Measurements from ENCODE around the gene FHIT.

GRCh38 chr3:60424034-60424433 lies 827.2 kb downstream of the FHIT start:
- no peak for TF ChIP-seq CTCF (IDR thresholded peaks at IDR 0.05)
- TF ChIP-seq POLR2A (IDR thresholded peaks at IDR 0.05), result no peak
- TF ChIP-seq EP300 (IDR thresholded peaks at IDR 0.05; ENCODE audit: low read depth), result no peak

Measured in transverse colon (tissue), 3 donors.